ENCODE results near the gene ABI3. TPM values are rescaled to one million over a fixed set of nuclear protein-coding genes. Genes with fewer than 3 reads are reported as not detected.
"Not testable (repeated sequence)": the region's sequence is repeated elsewhere in the genome, so short reads cannot be mapped to it uniquely, and the experiment has no call there.

The ABI3 gene
- total RNA-seq, 1 donor from 2014 or later: 11.0 TPM

DNA sequence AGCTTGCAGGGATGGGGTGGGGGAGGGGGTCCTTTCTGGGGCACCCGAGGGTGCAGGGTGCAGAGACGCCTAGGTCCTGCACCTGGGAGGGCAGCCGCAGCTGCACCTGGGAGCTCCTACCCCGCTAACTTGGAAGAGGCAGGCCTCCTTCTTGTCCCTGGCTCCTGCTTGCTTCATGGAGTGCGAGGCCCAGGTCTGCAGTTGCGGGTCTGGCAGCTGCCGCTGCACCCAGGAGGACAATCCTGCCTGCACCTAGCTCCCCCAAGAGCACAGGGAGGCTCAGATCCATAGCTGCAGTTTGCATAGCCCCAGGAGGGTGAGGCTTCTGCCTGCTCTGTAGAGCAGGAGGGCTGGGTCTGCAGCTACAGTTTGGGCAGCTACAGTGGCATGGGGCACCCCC is 26.7 kb upstream of the ABI3 start:
- Histone ChIP-seq H3K4me3 (no peak overlapping the region), H3K27ac (no peak overlapping the region), H3K27me3 (no peaks in the 10 kb centered on the region), H3K4me1 (no peaks in the 10 kb centered on the region), H3K9me3 (no peaks in the 10 kb centered on the region), H3K36me3 (no peaks in the 10 kb centered on the region)
- intact Hi-C loops (cut with DNase I): no loop called here
- TF ChIP-seq POLR2A (IDR thresholded peaks at IDR 0.05): no peak
- TF ChIP-seq, protein P1, sequence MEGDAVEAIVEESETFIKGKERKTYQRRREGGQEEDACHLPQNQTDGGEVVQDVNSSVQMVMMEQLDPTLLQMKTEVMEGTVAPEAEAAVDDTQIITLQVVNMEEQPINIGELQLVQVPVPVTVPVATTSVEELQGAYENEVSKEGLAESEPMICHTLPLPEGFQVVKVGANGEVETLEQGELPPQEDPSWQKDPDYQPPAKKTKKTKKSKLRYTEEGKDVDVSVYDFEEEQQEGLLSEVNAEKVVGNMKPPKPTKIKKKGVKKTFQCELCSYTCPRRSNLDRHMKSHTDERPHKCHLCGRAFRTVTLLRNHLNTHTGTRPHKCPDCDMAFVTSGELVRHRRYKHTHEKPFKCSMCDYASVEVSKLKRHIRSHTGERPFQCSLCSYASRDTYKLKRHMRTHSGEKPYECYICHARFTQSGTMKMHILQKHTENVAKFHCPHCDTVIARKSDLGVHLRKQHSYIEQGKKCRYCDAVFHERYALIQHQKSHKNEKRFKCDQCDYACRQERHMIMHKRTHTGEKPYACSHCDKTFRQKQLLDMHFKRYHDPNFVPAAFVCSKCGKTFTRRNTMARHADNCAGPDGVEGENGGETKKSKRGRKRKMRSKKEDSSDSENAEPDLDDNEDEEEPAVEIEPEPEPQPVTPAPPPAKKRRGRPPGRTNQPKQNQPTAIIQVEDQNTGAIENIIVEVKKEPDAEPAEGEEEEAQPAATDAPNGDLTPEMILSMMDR (IDR thresholded peaks at IDR 0.05): no peak
- no peak for TF ChIP-seq POLR2AphosphoS5 (IDR thresholded peaks at IDR 0.05; ENCODE audit: insufficient read depth in 1 of 2, low read depth in 1 of 2)
- no peak for DNase-seq (ENCODE audit: extremely low spot score in 2 of 2)

DNA sequence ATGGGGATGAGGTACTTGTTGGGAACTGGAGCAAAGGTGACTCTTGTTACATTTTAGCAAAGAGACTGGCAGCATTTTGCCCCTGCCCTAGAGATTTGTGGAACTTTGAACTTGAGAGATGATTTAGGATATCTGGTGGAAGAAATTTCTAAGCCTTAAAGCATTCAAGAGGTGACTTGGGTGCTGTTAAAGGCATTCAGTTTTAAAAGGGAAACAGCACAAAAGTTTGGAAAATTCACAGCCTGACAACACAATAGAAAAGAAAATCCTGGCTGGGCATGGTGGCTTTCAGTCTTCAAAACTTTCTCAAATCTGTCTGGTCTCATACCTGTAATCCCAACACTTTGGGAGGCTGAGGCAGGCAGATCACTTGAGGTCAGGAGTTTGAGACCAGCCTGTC is 26.0 kb upstream of the ABI3 start:
- H3K9me3 ChIP-seq; H3K4me1 ChIP-seq; H3K36me3 ChIP-seq; intact Hi-C loops (cut with DNase I); H3K27me3 ChIP-seq; H3K4me3 ChIP-seq; DNase-seq (ENCODE audit: extremely low spot score in 2 of 2); H3K27ac ChIP-seq: not testable (repeated sequence)

DNA sequence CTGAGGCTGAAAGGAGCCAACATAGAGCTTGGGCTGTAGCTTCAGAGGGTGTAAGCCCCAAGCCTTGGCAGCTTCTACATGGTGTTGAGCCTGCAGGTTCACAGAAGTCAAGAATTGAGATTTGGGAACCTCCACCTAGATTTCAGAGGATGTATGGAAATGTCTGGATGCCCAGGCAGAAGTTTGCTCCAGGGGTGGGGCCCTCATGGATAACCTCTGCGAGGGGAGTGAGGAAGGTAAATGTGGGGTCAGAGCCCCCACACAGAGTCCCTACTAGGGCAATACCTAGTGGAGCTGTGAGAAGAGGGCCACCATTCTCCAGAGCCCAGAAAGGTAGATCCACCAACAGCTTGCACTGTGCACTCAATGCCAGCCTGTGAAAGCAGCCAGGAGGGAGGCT is 25.1 kb upstream of the ABI3 start:
- H3K36me3 ChIP-seq; H3K4me1 ChIP-seq; H3K4me3 ChIP-seq; H3K27ac ChIP-seq; intact Hi-C loops (cut with DNase I); DNase-seq (ENCODE audit: extremely low spot score in 2 of 2); H3K27me3 ChIP-seq; H3K9me3 ChIP-seq: not testable (repeated sequence)

DNA sequence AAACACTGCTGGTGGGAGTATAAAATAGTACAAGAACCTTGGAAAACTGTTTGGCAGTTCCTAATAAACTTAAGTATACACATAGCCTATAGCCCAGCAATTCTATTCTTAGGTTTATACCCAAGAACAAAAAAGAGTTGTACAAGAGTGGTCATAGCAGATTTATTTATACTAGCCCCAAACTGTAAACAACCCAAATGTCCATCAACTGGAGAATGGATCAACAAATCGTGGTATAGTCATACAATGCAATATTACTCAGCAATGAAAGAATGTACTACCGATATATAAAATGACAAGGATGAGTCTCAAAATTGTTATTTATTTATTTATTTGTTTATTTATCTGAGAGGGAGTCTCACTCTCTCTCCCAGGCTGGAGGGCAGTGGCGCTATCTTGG is 23.2 kb upstream of the ABI3 start:
- intact Hi-C loops (cut with DNase I): no loop called here

DNA sequence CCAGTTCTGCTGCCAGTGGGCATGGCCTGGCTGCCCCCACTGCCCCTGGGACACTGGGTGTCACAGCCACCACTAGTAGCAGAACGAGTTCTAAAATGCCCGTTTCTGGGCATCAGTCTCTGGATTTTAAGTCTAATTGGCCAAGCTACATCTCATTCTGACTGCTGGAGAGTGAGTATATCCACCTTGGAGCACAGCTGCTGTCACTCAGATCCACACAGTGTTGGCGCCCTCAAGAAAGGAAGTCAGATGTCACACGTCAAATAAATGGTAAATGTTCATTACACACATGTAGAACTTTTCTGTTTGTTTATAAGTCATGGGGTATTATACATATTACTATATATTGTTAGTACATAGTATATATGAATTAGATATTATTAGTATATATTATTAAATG is 19.6 kb upstream of the ABI3 start:
- Histone ChIP-seq H3K9me3 (no peaks in the 10 kb centered on the region), H3K4me3 (no peak overlapping the region), H3K4me1 (peaks cover 8% of the 10 kb centered on the region), H3K27ac (peak overlapping the region; percentile 11), H3K27me3 (no peaks in the 10 kb centered on the region), H3K36me3 (no peaks in the 10 kb centered on the region)
- TF ChIP-seq POLR2A (IDR thresholded peaks at IDR 0.05) (no peak), POLR2AphosphoS5 (IDR thresholded peaks at IDR 0.05; ENCODE audit: insufficient read depth in 1 of 2, low read depth in 1 of 2) (no peak)
- TF ChIP-seq, protein P1 (IDR thresholded peaks at IDR 0.05): no peak
- DNase-seq (ENCODE audit: extremely low spot score in 2 of 2): no peak
- intact Hi-C loops (cut with DNase I): no loop called here

More for the DNA sequence above, 23.2 kb upstream of the ABI3 start:
- Histone ChIP-seq H3K9me3 (no peaks in the 10 kb centered on the region), H3K4me1 (no peaks in the 10 kb centered on the region), H3K4me3 (no peak overlapping the region), H3K27ac (no peak overlapping the region), H3K36me3 (no peaks in the 10 kb centered on the region), H3K27me3 (no peaks in the 10 kb centered on the region)
- TF ChIP-seq POLR2A (IDR thresholded peaks at IDR 0.05) (no peak), POLR2AphosphoS5 (IDR thresholded peaks at IDR 0.05; ENCODE audit: insufficient read depth in 1 of 2, low read depth in 1 of 2) (no peak)
- TF ChIP-seq, protein P1 (IDR thresholded peaks at IDR 0.05): no peak
- DNase-seq (ENCODE audit: extremely low spot score in 2 of 2): no peak

DNA sequence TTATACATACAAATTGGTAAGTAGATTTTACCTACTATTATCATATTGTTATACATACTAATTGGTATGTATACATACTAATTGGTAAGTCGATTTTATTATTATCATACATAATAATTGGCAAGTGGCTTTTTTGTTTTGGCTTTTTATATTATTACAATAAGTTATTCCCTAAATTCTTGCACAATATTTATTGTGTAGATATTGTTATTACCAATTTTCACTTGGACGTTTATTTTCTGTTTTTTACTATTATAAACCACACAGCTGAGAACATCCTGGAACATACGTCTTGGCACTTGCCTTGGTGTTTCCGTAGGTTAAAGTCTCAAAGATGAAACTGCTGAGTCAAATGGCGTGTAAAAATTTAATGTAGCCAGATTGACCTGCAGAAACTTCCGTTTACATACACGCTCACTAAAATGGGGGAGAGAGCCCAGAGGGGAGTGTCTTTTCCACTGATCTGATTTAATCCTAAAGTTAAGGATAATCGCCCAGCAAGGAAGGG is 19.0 kb upstream of the ABI3 start:
- intact Hi-C loops (cut with DNase I): no loop called here

More for the DNA sequence above, 19.0 kb upstream of the ABI3 start:
- peak overlapping the region; percentile 96 for H3K27ac ChIP-seq
- no peaks in the 10 kb centered on the region for H3K27me3 ChIP-seq
- DNase-seq (ENCODE audit: extremely low spot score in 2 of 2): no peak
- TF ChIP-seq POLR2A (IDR thresholded peaks at IDR 0.05): no peak
- peak in 1 of 2 donors; percentile 7 for TF ChIP-seq POLR2AphosphoS5 (IDR thresholded peaks at IDR 0.05; ENCODE audit: insufficient read depth in 1 of 2, low read depth in 1 of 2)
- no peaks in the 10 kb centered on the region for H3K9me3 ChIP-seq
- H3K4me1 ChIP-seq: peaks cover 8% of the 10 kb centered on the region
- peak overlapping the region; percentile 61 to 63 for H3K4me3 ChIP-seq
- H3K36me3 ChIP-seq: no peaks in the 10 kb centered on the region
